PC-3 (cell line): ENCODE results near the gene PPP1R12B.
"Not testable (repeated sequence)": the region's sequence is repeated elsewhere in the genome, so short reads cannot be mapped to it uniquely, and the experiment has no call there.

Experiments
- CTCF ChIP-seq: fragments of 300-600 bp; sonication (generic); conservative IDR thresholded peaks from 2 replicates; pipeline ENCODE4 v1.5.1; 2017; ENCODE audit warnings: antibody characterized with exemption, low read depth, mild to moderate bottlenecking, low read length
- EZH2 ChIP-seq: fragments of 300-600 bp; sonication (generic); IDR thresholded peaks from one replicate; pipeline ENCODE4 v1.6.1; 2017; ENCODE audit warnings: antibody characterized with exemption, mild to moderate bottlenecking, low read length; ENCODE audit not compliant: unreplicated experiment
- EZH2phosphoT487 ChIP-seq: fragments of 300-600 bp; sonication (generic); IDR thresholded peaks from 2 replicates; pipeline ENCODE4 v1.6.1; 2018; ENCODE audit warnings: mild to moderate bottlenecking, antibody characterized with exemption, low read length, borderline replicate concordance

GRCh38 chr1:202381867-202382266 is 33.4 kb downstream of the PPP1R12B start:
- not testable (repeated sequence) for TF ChIP-seq CTCF, EZH2phosphoT487, EZH2
